GM19463 (cell line): ENCODE results near the gene PRKAB1.
"Not testable (repeated sequence)": the region's sequence is repeated elsewhere in the genome, so short reads cannot be mapped to it uniquely, and the experiment has no call there.

Source experiments
- ATAC-seq: cut with Tn5 transposase; IDR thresholded peaks from one replicate; pipeline ENCODE4 v1.9.1; 2021; ENCODE audit warnings: mild to moderate bottlenecking, moderate library complexity; ENCODE audit not compliant: unreplicated experiment

The PRKAB1 gene

GRCh38 chr12:119667577-119668323, at the start of gene PRKAB1:
Gene PRKAB1 (plus strand): TSS chr12:119668133. CDS start chr12:119668245, 112 bp downstream.
- ATAC-seq: peak; percentile 95

GRCh38 chr12:119618328-119618896, 49.5 kb upstream of the PRKAB1 start:
- not testable (repeated sequence) for ATAC-seq

GRCh38 chr12:119620490-119620889, 47.4 kb upstream of the PRKAB1 start:
- ATAC-seq: no peak

- ATAC-seq: no peak
These were observed 46.1 kb upstream of the PRKAB1 start for GRCh38 chr12:119621878-119622277.

GRCh38 chr12:119624966-119625365, 43.0 kb upstream of the PRKAB1 start:
- ATAC-seq: no peak

- no peak for ATAC-seq
These were observed 40.8 kb upstream of the PRKAB1 start for GRCh38 chr12:119627019-119627643.

GRCh38 chr12:119627686-119628085, 40.2 kb upstream of the PRKAB1 start:
- ATAC-seq: no peak

- no peak for ATAC-seq
These were observed 37.6 kb upstream of the PRKAB1 start for GRCh38 chr12:119630223-119630780.

- no peak for ATAC-seq
These were observed 36.9 kb upstream of the PRKAB1 start for GRCh38 chr12:119630962-119631550.

- ATAC-seq: no peak
These were observed 35.8 kb upstream of the PRKAB1 start for GRCh38 chr12:119631930-119632678.

- ATAC-seq: no peak
These were observed 33.2 kb upstream of the PRKAB1 start for GRCh38 chr12:119634743-119635142.

GRCh38 chr12:119642986-119643385, 24.9 kb upstream of the PRKAB1 start:
- no peak for ATAC-seq

- ATAC-seq: no peak
These were observed 23.0 kb upstream of the PRKAB1 start for GRCh38 chr12:119644930-119645329.

- no peak for ATAC-seq
These were observed 22.3 kb upstream of the PRKAB1 start for GRCh38 chr12:119645535-119646059.

GRCh38 chr12:119649202-119649808, 18.6 kb upstream of the PRKAB1 start:
- ATAC-seq: no peak

GRCh38 chr12:119652665-119653064, 15.3 kb upstream of the PRKAB1 start:
- ATAC-seq: no peak

GRCh38 chr12:119657001-119657400, 10.9 kb upstream of the PRKAB1 start:
- ATAC-seq: not testable (repeated sequence)

GRCh38 chr12:119658166-119658565, 9.8 kb upstream of the PRKAB1 start:
- not testable (repeated sequence) for ATAC-seq

- ATAC-seq: no peak
These were observed 8.5 kb upstream of the PRKAB1 start for GRCh38 chr12:119659289-119659897.

- no peak for ATAC-seq
These were observed 7.9 kb upstream of the PRKAB1 start for GRCh38 chr12:119660076-119660475.
